HL-60 (cell line): ENCODE data around the gene RPAP2.
"Not testable (repeated sequence)": the region's sequence is repeated elsewhere in the genome, so short reads cannot be mapped to it uniquely, and the experiment has no call there.

Source experiments
- DNase-seq, 2 experiments: peaks; one replicate each; pipeline ENCODE4 v3.0.0-alpha.2; 2010 to 2020; ENCODE audit warnings: low read depth in 1 of 2, low spot score in 1 of 2
- H3K27ac ChIP-seq: fragments of 250-450 bp; sonication (Bioruptor Pico); replicated peaks from 2 replicates; pipeline ENCODE4 v1.5.1; 2020; ENCODE audit warnings: mild to moderate bottlenecking, moderate library complexity
- H3K27me3 ChIP-seq: fragments of 250-450 bp; sonication (Bioruptor Pico); 2 replicates; pipeline ENCODE4 v1.5.1; 2021; ENCODE audit warnings: mild to moderate bottlenecking, moderate library complexity; ENCODE audit not compliant: insufficient read depth, poor library complexity, severe bottlenecking
- H3K4me3 ChIP-seq: replicated peaks from 2 replicates; pipeline ENCODE4 v1.5.1; 2011; ENCODE audit warnings: mild to moderate bottlenecking, control low read depth, low read length; ENCODE audit not compliant: insufficient read depth
- CTCF ChIP-seq: IDR thresholded peaks from one replicate; pipeline ENCODE4 v1.5.1; 2011; ENCODE audit warnings: low read length, control low read depth, inconsistent platforms; ENCODE audit not compliant: insufficient read depth
- GABPA ChIP-seq: IDR thresholded peaks from 2 replicates; pipeline ENCODE4 v1.6.1; 2012; ENCODE audit warnings: low read depth
- POLR2AphosphoS5 ChIP-seq: IDR thresholded peaks from 2 replicates; pipeline ENCODE4 v1.6.1; 2012; ENCODE audit warnings: low read depth
- SPI1 ChIP-seq: IDR thresholded peaks from 2 replicates; pipeline ENCODE4 v1.6.1; 2012; ENCODE audit warnings: low read depth, mild to moderate bottlenecking, borderline replicate concordance
- long read RNA-seq: library from polyadenylated mRNA; unstranded; transcript quantifications from one replicate; pipeline ENCODE4 v2.0.0, GENCODE V29; 2020
- TF ChIP-seq, protein P1 (sequence below): IDR thresholded peaks from 2 replicates; pipeline ENCODE4 v1.6.1; 2012; ENCODE audit warnings: low read depth; ENCODE audit not compliant: insufficient replicate concordance

RPAP2 gene
- long read RNA-seq, full-length matches to known transcripts = 54 of 127 reads
- long read RNA-seq, partial matches to known transcripts = 34 of 127 reads
- long read RNA-seq, other reads (novel, unspliced or antisense) = 39 of 127 reads

- DNase-seq = peak; percentile 53 to 77
- H3K4me3 ChIP-seq = peak within 1 kb of the TSS; percentile 92
- TF ChIP-seq POLR2AphosphoS5 (peak; percentile 81), CTCF (no peak), GABPA (no peak), SPI1 (no peak)
- TF ChIP-seq, protein P1, sequence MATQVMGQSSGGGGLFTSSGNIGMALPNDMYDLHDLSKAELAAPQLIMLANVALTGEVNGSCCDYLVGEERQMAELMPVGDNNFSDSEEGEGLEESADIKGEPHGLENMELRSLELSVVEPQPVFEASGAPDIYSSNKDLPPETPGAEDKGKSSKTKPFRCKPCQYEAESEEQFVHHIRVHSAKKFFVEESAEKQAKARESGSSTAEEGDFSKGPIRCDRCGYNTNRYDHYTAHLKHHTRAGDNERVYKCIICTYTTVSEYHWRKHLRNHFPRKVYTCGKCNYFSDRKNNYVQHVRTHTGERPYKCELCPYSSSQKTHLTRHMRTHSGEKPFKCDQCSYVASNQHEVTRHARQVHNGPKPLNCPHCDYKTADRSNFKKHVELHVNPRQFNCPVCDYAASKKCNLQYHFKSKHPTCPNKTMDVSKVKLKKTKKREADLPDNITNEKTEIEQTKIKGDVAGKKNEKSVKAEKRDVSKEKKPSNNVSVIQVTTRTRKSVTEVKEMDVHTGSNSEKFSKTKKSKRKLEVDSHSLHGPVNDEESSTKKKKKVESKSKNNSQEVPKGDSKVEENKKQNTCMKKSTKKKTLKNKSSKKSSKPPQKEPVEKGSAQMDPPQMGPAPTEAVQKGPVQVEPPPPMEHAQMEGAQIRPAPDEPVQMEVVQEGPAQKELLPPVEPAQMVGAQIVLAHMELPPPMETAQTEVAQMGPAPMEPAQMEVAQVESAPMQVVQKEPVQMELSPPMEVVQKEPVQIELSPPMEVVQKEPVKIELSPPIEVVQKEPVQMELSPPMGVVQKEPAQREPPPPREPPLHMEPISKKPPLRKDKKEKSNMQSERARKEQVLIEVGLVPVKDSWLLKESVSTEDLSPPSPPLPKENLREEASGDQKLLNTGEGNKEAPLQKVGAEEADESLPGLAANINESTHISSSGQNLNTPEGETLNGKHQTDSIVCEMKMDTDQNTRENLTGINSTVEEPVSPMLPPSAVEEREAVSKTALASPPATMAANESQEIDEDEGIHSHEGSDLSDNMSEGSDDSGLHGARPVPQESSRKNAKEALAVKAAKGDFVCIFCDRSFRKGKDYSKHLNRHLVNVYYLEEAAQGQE = peak; percentile 51
- peak within 1 kb of the TSS; percentile 94 for H3K27ac ChIP-seq
- no peaks in the 10 kb centered on the region for H3K27me3 ChIP-seq
Measured at GRCh38 chr1:92298573-92299476, at the start of gene RPAP2, which contains the start of gene GLMN. RPAP2 (plus strand) TSS chr1:92299059; CDS start chr1:92299074, 15 bp downstream. GLMN (minus strand) TSS chr1:92298987; CDS start chr1:92297999, 988 bp downstream.

DNA sequence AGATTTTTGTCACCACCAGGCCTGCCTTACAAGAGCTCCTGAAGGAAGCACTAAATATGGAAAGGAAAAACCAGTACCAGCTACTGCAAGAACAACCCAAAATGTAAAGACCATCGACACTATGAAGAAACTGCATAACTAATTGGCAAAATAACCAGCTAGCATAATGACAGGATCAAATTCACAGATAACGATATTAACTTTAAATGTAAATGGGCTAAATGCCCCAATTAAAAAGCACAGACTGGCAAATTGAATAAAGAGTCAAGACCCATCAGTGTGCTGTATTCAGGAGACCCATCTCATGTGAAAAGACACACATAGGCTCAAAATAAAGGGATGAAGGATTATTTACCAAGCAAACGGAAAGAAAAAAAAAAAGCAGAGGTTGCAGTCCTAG lies 44.1 kb upstream of the RPAP2 start:
- H3K27me3 ChIP-seq, H3K27ac ChIP-seq, DNase-seq, H3K4me3 ChIP-seq: not testable (repeated sequence)

DNA sequence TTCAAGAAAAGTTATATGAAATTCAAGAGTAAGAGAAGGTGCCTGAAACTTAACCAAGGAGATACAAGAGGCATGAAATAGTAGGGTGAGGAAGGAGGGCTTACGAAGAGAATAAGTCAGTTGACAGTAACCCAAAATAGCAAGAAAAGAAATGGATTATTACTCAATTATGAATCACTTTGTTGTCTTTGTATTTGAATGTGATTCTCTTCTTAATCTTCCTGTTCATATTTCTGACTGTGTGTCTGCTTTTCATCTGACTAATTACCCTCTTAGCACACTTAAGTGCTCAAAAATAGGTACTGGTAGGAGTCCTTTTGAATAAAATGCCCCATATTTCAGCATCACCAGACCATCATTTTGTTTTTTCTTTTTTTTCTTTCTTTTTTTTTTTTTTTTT lies 39.5 kb upstream of the RPAP2 start:
- DNase-seq = no peak
- no peaks in the 10 kb centered on the region for H3K27me3 ChIP-seq
- H3K27ac ChIP-seq = no peak overlapping the region
- TF ChIP-seq CTCF = no peak
- TF ChIP-seq SPI1 = no peak
- TF ChIP-seq POLR2AphosphoS5 = no peak
- TF ChIP-seq GABPA = no peak
- TF ChIP-seq, protein P1 = no peak
- no peak overlapping the region for H3K4me3 ChIP-seq

- no peaks in the 10 kb centered on the region for H3K27me3 ChIP-seq
- H3K27ac ChIP-seq = no peak overlapping the region
- TF ChIP-seq POLR2AphosphoS5 (no peak), GABPA (no peak), SPI1 (no peak), CTCF (no peak)
- TF ChIP-seq, protein P1 = no peak
- no peak for DNase-seq
- no peak overlapping the region for H3K4me3 ChIP-seq
Measured at GRCh38 chr1:92262516-92262915, 36.3 kb upstream of the RPAP2 start.
